ENCODE results near the gene GALR1.
"Not testable (repeated sequence)": the region's sequence is repeated elsewhere in the genome, so short reads cannot be mapped to it uniquely, and the experiment has no call there.

Gene GALR1

DNA sequence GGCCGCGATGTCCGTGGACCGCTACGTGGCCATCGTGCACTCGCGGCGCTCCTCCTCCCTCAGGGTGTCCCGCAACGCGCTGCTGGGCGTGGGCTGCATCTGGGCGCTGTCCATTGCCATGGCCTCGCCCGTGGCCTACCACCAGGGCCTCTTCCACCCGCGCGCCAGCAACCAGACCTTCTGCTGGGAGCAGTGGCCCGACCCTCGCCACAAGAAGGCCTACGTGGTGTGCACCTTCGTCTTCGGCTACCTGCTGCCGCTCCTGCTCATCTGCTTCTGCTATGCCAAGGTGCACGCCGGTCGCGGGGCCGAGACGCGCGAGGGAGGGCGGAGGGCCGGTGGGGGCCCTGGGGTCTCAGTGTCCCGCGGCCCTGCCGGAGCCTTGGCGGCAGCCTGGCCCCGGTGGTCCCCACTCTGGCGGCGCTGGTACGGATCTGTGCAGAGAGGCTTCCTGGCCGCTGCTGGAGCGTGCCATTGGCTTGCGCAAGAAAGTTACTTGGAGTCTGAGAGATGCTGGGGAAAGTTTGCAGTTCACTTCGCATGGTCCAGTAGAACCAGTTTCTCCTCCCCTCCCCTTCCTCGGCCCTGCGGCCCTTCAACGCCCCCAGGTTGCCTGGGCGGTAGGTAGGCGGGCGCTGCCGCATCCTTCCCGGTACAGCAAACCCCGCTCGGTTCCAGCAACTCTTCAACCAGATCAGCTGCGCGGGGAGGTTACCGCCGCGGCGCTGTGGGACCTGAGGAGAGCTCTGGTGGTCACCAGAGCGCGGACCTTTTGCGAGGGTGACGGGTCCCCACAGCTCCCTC, 1.5 kb downstream of the GALR1 start:
- no peak for DNase-seq

DNA sequence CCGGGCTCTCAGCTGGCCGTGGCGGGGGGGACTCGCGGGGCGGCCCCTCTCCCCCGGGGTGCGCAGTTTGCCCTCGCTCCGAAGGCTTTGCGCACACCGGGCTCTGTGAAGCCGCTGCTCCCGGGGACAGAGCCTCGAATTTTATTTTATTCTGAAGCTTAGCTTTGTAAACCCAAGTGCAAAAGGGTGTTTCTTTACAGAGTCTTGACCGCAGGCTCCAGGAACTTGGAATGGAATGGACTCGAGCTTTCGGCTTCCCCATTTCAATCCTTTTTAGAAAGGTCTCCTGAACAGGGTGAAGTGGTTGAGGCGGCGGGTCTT, 2.0 kb downstream of the GALR1 start:
- DNase-seq = no peak

DNA sequence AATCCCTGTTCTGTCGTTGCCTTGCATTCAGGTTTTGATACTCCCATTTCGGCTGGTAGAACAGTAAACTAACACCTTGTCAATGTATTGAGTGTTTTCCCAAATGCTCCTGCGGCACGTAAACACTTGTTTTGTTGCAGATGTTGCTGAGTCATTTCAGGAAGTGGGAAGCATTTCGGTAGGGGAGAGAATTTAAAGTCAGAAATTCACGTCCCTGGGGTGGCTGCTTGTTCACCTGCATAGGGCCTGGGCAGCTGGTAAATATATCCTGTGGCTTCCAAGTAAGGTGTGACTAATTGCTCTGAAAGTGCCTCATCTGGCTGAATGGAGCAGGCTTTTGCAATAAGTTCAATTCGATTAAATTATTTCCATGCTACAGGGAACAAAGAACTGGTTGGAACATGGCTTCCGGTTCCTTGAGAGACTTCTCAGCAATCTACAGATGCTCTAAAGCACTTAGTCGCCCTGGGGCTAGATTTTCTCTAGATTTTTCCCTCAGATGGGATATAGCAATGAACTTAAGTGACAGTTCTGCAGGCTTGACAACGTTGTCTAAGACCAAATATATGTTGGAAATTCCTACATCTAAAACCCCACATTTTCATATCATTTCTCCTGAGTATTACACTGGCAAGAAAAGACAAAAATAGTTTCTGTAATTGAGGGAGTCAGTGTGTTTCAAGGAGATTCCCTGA, 5.2 kb downstream of the GALR1 start:
- no peak for DNase-seq

DNA sequence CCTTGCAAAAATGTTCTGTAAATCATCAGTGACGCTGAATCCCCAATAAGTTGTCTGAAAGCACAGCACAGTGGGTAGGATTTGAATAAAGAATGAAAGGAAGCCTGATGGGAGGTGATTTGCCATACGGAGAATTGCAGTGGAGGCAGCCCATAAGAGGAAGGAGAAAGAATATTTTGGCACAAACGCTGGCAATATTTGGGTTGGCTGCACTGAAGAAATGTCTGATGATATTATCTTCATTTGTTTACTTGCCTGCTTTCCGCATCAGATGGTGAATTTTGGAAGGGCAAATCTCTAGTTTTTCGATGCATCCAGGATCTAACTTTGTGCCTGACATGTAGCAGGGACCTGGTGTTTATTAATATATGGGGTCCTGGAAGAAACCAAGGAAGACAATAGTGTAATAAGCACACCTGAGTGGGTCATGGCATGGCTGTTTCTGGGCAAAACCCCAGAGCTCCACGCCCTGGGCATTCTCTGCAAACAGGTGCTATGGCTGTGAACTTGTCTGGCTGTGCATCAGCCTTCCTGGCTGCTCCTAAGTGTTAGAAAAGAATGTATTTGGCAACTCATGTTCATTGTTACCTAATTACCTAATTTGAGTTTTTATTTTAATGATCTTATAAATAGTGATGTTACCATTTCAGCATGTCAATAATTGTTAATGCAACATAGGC, 5.9 kb downstream of the GALR1 start:
- no peak for DNase-seq

DNA sequence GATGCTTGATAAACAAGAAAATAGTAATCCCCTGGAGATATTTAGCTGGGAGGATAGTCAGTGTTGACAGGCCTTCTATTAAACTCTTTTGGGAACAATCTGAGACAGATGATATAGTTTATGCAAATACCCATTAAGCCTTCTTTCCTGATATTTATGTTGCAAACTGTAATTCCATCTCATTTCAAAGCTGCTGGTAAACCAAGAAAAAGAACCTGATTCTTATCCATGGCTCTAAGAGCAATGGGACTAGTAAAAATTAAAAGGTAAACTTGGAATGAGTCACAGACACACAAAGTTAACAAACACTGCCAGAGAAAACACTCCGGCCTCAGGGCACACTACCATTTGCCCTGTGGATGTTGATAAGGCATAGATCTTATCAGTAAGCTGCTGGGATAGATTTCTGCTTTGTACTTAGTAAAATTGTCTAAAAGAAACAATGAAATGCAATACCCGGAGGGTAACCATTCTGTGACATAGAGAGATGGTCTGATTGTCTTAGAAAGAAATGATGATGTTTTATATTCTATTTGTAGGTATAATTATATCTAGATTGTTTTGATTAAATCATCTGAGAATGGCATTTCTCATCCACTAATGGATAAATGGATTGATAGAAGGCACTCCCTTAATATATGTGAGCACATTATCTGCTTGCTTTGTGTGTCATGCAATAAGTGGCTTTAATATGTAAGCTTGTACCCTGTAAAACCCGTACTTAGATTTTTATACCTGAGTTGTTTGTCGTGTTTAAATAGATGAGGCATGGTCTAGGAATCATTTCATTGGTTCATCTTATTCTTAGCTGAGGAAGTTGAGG, 13.2 kb downstream of the GALR1 start:
- DNase-seq = no peak

DNA sequence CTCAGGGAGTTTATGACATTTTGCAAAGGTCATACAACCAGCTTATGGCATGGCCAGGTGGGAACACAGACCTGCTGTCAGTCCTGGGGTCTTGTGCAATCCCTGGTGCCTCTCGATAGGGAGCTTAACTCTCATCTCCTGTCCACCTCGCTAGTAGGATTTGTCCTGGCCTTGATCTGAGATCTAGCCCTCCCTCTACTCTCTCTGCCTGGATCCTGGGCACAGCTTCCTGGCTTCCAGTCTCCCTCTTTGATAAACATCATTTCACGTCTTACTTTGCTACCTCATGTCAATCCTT, 13.8 kb downstream of the GALR1 start:
- no peak for DNase-seq

DNA sequence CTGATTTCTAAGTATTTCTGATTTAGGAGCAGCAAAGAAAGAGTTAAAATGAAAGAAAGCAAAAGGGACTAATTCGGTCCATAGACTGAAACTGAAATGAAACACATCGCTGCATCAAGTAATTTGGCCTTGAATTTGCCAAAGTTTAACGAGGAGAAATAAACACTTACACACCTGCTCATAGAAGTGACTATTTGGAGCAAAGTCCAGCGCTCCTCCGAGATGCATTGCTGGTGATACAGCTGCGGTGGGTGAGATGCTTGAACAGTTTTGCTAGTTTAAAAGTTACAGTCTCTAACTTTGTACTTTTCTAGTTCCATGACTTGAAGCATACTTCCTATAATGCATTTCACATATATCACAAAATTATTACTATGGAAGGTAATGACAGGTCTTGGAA, 18.3 kb downstream of the GALR1 start:
- DNase-seq = no peak

DNA sequence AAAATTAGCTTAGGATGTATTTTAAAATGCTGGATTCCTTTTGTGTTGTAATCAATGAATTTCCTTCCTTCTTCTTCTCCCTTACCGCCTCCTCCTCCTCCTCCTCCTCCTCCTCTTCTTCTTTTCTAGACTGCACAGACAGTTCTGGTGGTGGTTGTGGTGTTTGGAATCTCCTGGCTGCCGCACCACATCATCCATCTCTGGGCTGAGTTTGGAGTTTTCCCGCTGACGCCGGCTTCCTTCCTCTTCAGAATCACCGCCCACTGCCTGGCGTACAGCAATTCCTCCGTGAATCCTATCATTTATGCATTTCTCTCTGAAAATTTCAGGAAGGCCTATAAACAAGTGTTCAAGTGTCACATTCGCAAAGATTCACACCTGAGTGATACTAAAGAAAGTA, 18.8 kb downstream of the GALR1 start:
- no peak for DNase-seq

DNA sequence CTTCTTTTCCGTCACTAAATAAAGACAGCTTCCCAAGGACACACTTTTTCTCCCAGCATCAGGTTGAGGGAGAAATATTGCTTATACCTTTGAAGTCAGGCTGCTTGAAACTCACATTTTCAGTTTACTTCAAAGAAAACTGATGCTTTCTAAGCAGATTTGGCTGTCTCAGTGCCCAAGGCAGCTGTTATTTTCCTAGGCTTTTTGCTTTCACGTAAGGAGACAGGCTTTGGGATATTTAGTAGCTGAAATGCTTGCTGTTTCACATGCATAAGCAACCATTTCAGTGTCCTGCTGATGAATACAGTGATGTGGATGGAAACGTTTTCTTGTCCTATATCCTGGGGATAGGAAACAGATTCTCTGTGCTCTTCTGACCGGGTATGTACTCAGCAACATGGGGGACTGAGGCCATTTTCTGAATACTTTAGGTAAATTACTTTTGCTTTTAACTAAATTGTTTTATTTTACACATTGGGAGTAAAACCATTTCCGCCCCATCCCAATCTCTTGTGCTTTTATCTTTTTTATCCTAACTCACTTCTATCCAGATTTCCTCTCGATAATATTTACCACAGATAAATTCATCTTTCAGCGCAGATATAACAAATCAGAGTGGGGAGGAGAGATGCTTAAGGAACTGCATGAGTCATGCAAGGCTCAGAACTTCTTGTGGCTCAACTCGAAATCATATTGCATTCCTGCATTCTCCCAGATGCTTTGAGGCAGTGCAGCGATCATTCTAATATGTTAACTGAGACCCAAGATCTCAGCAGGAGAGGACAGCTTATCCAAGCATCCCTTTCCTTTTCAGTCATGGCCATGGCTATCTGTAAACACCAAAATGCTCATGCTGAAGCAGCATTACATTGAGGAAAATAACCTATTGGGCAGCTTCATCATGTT, 22.2 kb downstream of the GALR1 start:
- DNase-seq = no peak

DNA sequence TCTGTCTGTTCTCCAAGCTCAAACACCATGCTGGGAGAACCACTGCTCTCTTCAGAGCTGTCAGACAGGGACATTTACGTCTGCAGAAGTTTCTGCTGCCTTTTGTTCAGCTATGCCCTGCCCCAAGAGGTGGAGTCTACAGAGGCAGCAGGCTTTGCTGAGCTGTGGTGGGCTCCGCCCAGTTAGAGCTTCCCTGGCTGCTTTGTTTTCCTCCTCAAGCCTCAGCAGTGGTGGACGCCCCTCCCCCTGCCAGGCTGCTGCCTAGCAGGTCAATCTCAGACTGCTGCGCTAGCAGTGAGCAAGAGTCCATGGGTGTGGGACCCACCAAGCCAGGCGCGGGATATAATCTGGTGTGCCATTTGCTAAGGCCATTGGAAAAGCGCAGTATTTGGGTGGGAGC, 41.2 kb downstream of the GALR1 start:
- DNase-seq = not testable (repeated sequence)

DNA sequence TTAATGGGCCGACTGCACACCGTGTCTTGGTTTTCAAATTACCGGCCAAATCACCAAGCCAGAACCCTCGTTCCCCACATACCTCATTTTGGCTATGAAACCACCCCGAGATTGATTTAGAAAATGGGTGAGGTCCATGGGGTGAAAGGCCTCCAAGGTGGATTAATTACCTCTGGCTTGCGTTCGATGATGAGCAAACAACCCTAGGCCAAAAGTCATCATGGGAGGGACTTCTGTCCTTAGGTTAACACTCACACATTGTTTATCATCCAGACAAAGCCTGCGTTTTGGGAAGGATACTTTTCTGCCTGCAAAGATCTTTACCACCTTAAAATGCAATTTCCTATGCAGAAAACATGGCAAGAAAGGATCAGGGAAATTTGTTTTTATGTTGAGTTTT, 48.5 kb downstream of the GALR1 start:
- DNase-seq = no peak

DNA sequence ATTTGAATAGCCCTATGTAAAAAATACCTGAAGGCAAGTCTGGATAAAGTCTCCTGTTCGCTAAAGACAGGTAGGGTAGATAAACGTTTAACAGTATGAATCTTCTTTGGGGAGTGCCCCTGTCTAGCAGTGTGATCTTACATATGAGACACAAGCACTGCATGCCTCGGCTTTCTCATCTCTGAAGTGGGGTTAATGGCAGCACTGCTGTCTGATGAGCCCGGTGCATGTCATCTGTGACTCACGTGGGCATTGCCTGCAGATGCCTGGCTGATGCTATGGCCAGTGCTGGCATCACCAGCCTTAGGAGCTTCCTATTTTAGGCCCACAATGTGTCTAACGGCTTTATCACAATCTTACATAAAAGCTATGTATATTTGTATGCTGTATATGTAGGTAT, 50.1 kb downstream of the GALR1 start:
- DNase-seq = no peak

DNA sequence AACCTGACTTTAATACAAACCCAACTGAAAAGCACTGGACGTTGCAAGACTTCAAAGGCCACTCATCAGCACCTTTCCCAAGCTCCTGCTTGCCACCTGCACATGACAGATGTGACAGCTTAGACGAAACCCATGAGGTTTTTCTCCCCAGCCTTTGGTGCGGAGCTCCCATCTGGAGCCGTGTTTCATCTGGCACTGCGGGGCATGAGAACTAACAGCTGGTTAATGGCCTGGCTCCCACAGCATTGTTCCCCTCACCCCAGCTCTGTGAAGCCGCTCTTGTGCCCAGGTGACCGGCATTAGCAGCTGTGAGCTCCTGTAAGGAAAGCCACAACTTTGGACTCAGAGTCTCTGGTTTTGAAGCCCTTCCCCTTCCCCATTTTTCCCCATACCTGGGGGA, 50.9 kb downstream of the GALR1 start:
- no peak for DNase-seq

DNA sequence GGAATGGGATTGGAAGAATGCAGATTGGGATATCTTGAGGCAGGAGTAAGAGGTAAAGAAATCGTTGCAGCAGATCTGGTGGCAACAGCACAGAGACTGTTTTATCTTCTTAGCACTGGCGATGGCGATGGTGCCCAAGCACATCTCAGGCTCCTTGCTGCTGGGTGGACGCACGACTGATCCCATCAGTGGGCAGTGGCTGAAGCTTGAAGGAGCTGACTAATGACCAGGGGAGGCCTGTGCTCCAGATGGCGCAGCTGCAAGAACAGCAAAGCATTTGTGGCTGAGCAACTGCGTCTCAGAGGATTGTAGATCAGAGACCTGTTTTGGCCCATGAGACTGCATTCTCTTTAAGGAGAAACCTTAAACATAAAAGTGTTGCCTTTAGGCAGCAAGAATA, 54.6 kb downstream of the GALR1 start:
- DNase-seq = no peak

DNA sequence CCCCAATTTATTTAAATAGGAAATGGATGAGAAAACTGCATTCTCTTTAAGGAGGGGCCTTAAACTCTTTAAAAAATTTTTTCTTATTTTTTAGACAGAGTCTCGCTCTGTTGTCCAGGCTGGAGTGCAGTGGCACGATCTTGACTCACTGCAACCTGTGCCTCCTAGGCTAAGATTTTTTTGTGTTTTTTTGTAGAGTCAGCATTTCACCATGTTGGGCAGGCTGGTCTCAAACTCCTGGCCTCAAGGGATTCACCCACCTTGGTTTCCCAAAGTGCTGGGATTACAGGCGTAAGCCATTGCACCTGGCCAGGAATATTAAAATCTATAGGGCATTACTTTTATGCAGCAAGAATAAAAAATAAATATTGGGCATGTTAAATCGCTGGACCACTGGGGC, 56.0 kb downstream of the GALR1 start:
- no peak for DNase-seq

DNA sequence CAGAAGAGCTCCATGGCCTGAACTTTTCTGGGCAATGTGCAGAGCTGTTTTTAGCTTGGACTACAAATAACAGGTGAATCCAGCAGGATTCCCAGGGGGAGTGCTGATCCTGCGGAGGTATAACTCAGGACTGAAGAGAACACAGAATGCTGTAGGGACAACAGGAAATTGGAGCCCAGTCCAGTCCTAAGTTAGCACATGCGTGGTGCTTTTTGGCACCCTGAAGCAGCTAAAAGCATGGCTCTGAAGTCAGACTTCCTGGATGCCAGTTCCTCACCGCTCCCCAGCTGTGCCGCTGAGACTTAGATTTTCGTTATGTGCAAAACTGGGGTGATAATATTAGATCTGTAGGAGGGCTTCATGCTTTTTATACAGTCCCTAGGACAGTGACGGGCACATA, 58.6 kb downstream of the GALR1 start:
- DNase-seq = no peak

DNA sequence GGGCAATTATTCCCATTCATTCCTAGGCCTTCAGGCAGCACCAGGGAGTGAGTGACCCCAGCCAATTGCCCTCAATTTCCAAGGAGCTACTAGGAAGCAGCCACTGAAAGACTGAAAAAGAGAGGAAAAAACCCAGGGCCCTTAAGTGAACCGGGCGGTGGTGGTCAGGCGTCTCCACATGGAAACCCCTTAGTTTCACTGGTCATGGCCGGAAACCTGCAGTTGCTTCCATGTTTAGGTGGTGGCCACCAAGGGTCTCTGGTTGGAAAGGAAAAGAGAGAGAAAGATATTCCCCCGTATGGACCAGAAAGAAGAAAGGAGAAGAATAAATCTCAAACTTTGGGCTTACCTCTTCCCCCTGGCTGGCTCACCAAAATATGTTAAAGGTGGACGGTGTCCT, 64.9 kb downstream of the GALR1 start:
- no peak for DNase-seq

DNA sequence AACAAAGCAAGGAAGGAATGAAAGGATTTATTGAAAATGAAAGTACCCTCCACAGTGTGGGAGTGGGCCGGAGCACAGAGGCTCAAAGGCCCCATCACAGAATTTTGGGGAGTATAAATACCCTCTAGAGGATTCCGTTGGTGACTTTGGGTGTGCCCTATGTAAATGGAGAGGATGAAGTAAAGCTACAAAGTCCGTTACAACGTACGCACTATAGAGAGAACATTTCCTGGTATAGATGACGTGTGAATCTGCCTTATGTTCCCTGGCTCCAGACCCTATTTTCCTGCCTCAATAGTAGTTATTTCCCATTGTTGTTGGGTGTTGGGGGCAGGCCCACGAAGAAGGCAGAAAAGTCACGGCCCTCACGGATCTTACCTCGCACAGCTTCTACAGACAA, 65.3 kb downstream of the GALR1 start:
- DNase-seq = no peak

DNA sequence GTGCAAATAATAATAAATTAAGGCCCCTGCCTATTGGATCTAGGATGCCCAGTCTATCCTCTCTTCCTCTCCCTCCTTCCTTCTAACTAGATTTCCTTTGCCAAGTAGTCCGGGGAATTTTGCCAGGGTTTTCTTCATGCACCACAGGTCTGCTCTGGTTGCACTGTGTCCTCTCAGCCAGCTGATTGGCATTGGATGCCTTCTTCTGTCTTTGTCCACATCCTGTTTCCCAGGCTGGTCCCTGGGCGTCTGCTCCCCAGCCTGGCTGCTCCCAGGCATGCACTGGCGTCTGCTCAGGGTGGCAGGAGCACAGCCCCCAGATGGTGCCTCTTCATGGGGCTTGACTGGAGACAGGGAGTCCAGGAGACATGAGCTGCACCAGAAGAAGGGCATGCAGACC, 66.4 kb downstream of the GALR1 start:
- no peak for DNase-seq

DNA sequence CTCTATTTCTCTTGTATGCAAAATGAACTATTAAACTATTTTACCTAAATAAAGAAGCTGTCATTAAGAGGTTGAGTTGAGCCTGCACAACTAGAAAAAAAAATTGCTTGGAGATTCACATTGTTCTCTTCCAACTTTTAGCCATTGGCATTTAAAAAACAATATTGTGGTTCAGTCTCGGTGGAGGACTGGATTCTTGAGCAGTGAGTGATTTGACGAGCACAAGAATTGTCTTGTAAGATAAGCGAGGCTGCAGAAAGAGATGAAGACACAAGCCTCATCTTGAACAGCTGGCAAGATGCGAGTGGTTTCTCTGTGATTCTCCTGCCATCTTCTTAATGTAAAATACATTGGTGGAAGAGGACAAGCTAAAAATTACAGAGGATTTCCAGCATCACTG, 67.0 kb downstream of the GALR1 start:
- DNase-seq = no peak

DNA sequence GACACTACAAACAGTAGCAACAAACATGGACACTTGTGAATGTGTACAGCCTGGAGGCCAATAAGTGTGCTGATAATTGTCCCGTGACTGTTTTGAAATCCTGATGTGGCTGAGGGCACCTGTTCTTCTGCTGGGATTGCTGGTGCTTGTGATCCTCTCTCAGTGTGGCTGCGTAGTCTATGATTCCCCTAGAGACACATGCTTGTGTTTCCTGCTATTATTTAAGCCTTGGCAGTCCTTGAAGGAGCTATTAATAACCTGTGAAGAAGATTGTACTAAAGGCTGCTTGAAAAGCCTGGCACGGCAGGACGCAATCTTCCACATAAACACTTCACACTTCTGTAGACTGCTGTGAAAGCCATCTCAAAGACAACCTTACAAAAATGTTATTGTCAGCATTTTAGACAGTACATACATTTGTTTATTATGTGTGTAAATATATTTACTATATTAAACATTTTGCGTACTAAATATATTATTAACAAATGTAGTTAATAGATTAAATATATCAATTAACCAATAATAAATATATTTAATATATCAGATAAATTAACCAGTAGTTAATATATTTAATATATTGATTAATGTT, 71.4 kb downstream of the GALR1 start:
- DNase-seq = no peak
